ENCODE results near the gene PYGM.

Gene PYGM

GRCh38 chr11:64713781-64714363, 45.9 kb downstream of the PYGM start:
- DNase-seq (ENCODE audit: low read depth), result no peak
- H3K4me3 ChIP-seq (ENCODE audit: low read length), result no peak overlapping the region
- no peak for TF ChIP-seq CTCF (conservative IDR thresholded peaks at IDR 0.05; ENCODE audit: low read length)

GRCh38 chr11:64713016-64713707, 46.6 kb downstream of the PYGM start:
- no peak for TF ChIP-seq CTCF (conservative IDR thresholded peaks at IDR 0.05; ENCODE audit: low read length)
- DNase-seq (ENCODE audit: low read depth), result peak; percentile 20
- no peak overlapping the region for H3K4me3 ChIP-seq (ENCODE audit: low read length)

- no peak for DNase-seq (ENCODE audit: low read depth)
- no peak overlapping the region for H3K4me3 ChIP-seq (ENCODE audit: low read length)
- no peak for TF ChIP-seq CTCF (conservative IDR thresholded peaks at IDR 0.05; ENCODE audit: low read length)
Measured at GRCh38 chr11:64712430-64713015, 47.3 kb downstream of the PYGM start.

GRCh38 chr11:64711956-64712362, 47.8 kb downstream of the PYGM start:
- DNase-seq (ENCODE audit: low read depth), result no peak
- no peak overlapping the region for H3K4me3 ChIP-seq (ENCODE audit: low read length)

GRCh38 chr11:64711138-64711955, 48.4 kb downstream of the PYGM start:
- DNase-seq (ENCODE audit: low read depth), result no peak
- no peak overlapping the region for H3K4me3 ChIP-seq (ENCODE audit: low read length)
- no peak for TF ChIP-seq CTCF (conservative IDR thresholded peaks at IDR 0.05; ENCODE audit: low read length)

More at GRCh38 chr11:64711956-64712362, 47.8 kb downstream of the PYGM start:
- TF ChIP-seq CTCF (conservative IDR thresholded peaks at IDR 0.05; ENCODE audit: low read length), result no peak

GRCh38 chr11:64710418-64711137, 49.2 kb downstream of the PYGM start:
- no peak for TF ChIP-seq CTCF (conservative IDR thresholded peaks at IDR 0.05; ENCODE audit: low read length)
- H3K4me3 ChIP-seq (ENCODE audit: low read length), result no peak overlapping the region
- no peak for DNase-seq (ENCODE audit: low read depth)

Data from AG10803 (cell line).